Right lobe of liver (tissue), 4 donors: ENCODE results near the gene APPBP2.

Experiments used
- CTCF ChIP-seq, 4 donors: fragments of 200-600 bp in 3 of 4; fragments of 450-650 bp in 1 of 4; IDR thresholded peaks; one replicate each; pipeline versions ENCODE4 v1.5.1 to v1.8.0; 2016 to 2022; ENCODE audit warnings: antibody characterized with exemption in 4 of 4, mild to moderate bottlenecking in 2 of 4
- POLR2A ChIP-seq: fragments of 450-650 bp; IDR thresholded peaks from one replicate; pipeline ENCODE4 v1.6.1; 2017; ENCODE audit warnings: antibody characterized with exemption, mild to moderate bottlenecking
- donor health status: DM: no; HTN: no; CAD: no.
- donor health status: DM: no; HTN: no; CAD: no.
- donor health status: DM: no; HTN: yes; CAD: no.

- TF ChIP-seq POLR2A (no peak), CTCF (IDR thresholded peaks at IDR 0.05) (no peak)
Measured at GRCh38 chr17:60461584-60461983, 64.5 kb downstream of the APPBP2 start.
